Nephron progenitor cell (in vitro differentiated cells): ENCODE measurements around the gene NRP1.

Source experiments
- DNase-seq: peaks from one replicate; pipeline ENCODE4 v3.0.0; 2021
- H3K27ac Mint-ChIP-seq: 2 replicates; pipeline ENCODE4 v1.8.0; 2021; ENCODE audit warnings: mild to moderate bottlenecking, moderate library complexity, mixed read lengths
- H3K27me3 Mint-ChIP-seq: 2 replicates; pipeline ENCODE4 v1.8.0; 2021; ENCODE audit warnings: mild to moderate bottlenecking, low read depth, mixed read lengths; ENCODE audit not compliant: poor library complexity
- H3K36me3 Mint-ChIP-seq: 2 replicates; pipeline ENCODE4 v1.8.0; 2021; ENCODE audit warnings: low read depth, mixed read lengths
- H3K4me1 Mint-ChIP-seq: 2 replicates; pipeline ENCODE4 v1.8.0; 2021; ENCODE audit warnings: mixed read lengths
- H3K4me3 Mint-ChIP-seq: 2 replicates; pipeline ENCODE4 v1.8.0; 2021; ENCODE audit warnings: mild to moderate bottlenecking, moderate library complexity, mixed read lengths
- H3K9me3 Mint-ChIP-seq: 2 replicates; pipeline ENCODE4 v1.8.0; 2021; ENCODE audit warnings: mild to moderate bottlenecking, moderate library complexity, mixed read lengths
- CTCF ChIP-seq: fragments of 200-600 bp; sonication (generic); IDR thresholded peaks from 2 replicates; pipeline ENCODE4 v1.5.0; 2021; ENCODE audit warnings: antibody characterized with exemption

Gene NRP1

GRCh38 chr10:33174674-33175434 is 159.6 kb downstream of the NRP1 start:
- DNase-seq, result no peak
- Mint-ChIP-seq H3K4me1 (peaks cover 25% of the 10 kb centered on the region), H3K4me3 (no peak overlapping the region), H3K27me3 (no peaks in the 10 kb centered on the region), H3K36me3 (peaks cover 21% of the 10 kb centered on the region), H3K27ac (no peak overlapping the region), H3K9me3 (no peaks in the 10 kb centered on the region)
- TF ChIP-seq CTCF, result no peak

DNA sequence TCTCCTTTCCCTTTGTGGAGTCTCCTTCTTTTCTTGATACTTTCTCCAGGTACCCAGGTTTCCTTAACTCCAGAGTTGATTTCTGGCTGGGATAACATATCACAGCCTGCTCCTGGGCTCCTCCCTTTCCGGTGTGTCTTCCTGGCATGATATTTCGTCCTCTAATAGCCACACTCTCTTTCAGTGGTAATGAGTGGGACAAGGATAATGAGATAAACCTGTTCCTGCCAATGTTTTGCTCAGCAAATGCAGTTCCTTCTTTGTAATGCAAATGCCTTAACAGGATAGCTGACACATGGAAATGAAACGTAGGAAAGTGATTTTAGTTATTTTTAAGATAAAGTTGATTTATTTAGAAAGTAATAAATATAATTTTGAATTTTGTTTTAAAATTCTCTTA is 168.6 kb downstream of the NRP1 start:
- Mint-ChIP-seq H3K9me3 (no peaks in the 10 kb centered on the region), H3K4me3 (no peak overlapping the region)

GRCh38 chr10:33164060-33164709 is 170.3 kb downstream of the NRP1 start:
- Mint-ChIP-seq H3K9me3 (no peaks in the 10 kb centered on the region), H3K36me3 (no peaks in the 10 kb centered on the region), H3K4me1 (no peaks in the 10 kb centered on the region), H3K27me3 (peaks cover 4% of the 10 kb centered on the region), H3K27ac (no peak overlapping the region), H3K4me3 (no peak overlapping the region)
- no peak for DNase-seq
- TF ChIP-seq CTCF, result no peak

More for the DNA sequence above, 168.6 kb downstream of the NRP1 start:
- TF ChIP-seq CTCF, result no peak
- DNase-seq, result no peak
- no peaks in the 10 kb centered on the region for H3K27me3 Mint-ChIP-seq
- no peaks in the 10 kb centered on the region for H3K4me1 Mint-ChIP-seq
- no peak overlapping the region for H3K27ac Mint-ChIP-seq
- H3K36me3 Mint-ChIP-seq, result no peaks in the 10 kb centered on the region

- Mint-ChIP-seq H3K9me3 (no peaks in the 10 kb centered on the region), H3K27ac (no peak overlapping the region), H3K36me3 (no peaks in the 10 kb centered on the region), H3K27me3 (peaks cover 5% of the 10 kb centered on the region), H3K4me3 (no peak overlapping the region), H3K4me1 (peaks cover 7% of the 10 kb centered on the region)
- no peak for TF ChIP-seq CTCF
- no peak for DNase-seq
These were observed 172.3 kb downstream of the NRP1 start for GRCh38 chr10:33162248-33162575.

GRCh38 chr10:33161550-33162247 is 172.8 kb downstream of the NRP1 start:
- Mint-ChIP-seq H3K4me1 (peaks cover 12% of the 10 kb centered on the region), H3K9me3 (no peaks in the 10 kb centered on the region), H3K36me3 (no peaks in the 10 kb centered on the region), H3K4me3 (no peak overlapping the region), H3K27ac (no peak overlapping the region), H3K27me3 (peaks cover 5% of the 10 kb centered on the region)
- no peak for TF ChIP-seq CTCF
- no peak for DNase-seq
